GM18507 (cell line): Measurements from ENCODE around the gene TMEM238.
A peak's percentile ranks its signal among the peaks of the same experiment; 100 is the strongest.
"Not testable (repeated sequence)": the region's sequence is repeated elsewhere in the genome, so short reads cannot be mapped to it uniquely, and the experiment has no call there.

Source experiments
- DNase-seq: peaks from one replicate; pipeline ENCODE4 v3.0.0; 2011; ENCODE audit warnings: low read depth; ENCODE audit not compliant: insufficient read length; ENCODE audit errors: extremely low spot score
- FAIRE-seq: peaks from 2 replicates; lab custom pipeline; 2011; peaks lifted over from hg19 to GRCh38; lab: Jason Lieb, UNC

Gene TMEM238

DNA sequence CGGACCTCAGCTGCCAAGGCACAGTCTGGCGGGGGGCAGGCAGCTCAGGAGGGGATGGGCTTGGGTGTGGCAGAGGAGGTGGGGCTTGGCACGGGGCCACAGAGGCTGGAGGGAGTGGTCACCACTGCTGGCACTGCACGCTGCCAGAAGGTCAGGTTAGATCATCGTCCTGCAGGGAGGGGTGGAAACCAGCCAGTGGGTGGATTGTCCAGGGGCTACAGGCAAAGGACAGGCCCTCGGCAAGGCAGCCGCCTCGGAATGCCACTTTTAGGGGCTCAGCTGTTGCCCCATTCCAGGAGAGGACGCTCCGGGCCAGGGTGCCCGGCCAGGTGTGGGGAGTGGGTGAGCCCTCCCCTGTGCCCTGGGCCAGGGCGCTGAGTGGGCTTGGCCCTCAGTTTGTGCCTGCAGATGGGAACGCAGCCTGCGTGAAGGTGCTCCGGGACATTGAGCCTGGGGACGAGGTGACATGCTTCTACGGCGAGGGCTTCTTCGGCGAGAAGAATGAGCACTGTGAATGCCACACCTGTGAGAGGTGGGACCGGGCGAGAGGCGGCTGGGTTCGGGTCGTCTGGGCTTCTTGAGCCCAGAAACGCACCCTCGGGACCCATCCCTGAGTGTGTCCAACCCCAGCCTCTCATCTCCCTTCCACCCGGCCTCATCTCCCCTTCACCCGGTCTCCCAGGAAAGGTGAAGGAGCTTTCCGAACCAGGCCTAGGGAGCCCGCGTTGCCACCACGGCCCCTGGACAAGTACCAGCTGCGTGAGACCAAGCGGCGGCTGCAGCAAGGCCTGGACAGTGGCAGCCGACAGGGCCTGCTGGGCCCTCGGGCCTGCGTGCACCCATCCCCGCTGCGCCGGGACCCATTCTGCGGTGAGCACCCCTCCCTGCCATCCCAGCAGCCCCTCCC is 38.0 kb downstream of the TMEM238 start:
- DNase-seq, result no peak
- no peak for FAIRE-seq

DNA sequence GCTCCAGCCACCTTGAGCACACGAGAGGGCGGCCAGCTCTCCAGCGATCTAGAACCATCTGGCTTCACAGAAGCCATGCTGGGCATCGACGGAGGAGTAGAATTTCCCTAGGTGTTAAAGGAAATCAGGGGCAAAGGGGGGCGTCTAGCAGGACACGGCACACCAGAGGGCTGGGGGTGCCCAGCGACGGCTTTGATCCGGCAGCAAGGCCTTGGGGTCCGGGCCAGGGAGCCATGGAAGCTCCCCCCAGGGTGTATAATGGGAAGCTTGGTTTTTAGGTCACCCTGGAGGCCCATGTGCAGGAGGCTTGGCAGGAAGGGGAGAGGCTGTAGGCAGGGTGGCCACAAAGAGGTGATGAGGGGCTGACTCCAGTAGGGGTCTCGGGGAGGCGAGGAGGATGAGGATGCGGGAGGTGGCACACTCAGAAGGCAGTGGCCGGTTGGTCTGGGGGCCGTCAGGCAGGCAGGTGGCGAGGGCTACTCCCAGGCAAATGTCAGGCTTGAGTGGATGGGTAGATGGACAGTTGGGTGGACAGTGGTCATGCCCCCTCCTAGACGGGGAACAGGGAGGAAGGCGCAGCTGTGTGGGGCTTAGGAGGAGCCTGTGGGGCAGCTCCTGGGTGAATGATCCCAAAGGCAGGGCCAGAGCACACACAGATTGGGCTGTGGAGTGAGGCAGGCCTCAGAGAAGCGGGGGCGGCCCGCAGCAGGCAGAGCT is 38.8 kb downstream of the TMEM238 start:
- no peak for FAIRE-seq
- DNase-seq, result no peak

DNA sequence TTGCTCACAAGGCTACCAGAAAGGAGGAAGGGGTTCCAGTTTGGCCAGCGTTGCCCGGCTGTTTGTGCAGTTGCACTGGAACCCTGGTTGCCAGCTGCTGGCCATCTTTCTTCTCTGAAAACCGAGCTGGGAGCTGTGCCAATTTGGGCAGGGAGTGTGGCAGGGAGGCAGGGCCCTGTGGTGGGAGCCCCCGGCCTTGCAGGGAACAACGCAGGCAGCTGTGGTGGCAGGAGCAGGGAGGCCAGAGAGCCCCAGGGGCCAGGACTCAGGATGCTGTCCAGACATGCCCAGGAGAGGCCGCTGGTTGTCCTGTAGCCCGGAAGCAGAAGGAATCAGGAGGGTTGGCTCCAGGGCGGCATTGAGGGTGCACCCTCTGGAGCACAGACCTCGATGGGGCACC is 39.6 kb downstream of the TMEM238 start:
- DNase-seq (no peak), FAIRE-seq (no peak)

DNA sequence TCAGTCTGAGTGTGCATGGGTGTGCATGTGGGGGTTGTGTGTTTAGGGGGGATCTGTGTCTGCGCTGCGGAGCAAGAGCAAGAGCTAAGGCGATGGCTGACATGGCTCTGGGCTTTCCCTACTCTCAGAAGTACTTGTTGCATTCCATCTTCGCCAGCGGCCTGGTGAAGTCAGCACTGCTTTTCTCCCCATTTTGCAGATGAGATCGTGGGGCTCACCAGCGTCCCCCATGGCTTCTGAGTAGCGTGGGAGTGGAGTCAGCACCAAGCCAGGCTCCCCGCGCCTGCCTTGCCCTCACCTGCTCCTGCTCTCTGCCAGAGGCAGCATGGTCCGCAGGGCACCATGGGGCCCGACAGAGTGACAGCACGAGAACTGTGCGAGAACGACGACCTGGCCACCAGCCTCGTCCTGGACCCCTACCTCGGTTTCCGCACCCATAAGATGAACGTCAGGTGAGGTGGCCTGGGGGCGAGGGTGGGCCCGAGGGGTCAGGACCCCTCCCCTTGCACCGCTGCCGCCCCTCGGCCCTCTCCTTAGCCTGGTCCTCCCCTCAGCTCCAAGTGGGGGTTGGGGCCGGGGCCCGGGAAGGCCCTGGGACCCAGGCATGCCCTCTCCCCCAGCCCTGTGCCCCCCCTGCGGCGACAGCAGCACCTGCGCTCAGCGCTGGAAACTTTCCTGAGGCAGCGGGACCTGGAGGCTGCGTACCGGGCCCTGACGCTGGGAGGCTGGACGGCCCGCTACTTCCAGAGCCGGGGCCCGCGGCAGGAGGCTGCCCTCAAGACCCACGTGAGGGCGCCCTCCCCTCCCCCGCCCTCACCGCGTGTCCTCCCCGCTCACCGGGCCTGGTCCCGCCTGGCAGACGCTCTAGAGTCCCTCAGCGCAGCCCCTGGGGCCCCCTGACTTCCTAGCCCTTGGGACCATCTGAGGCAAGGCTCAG is 42.2 kb downstream of the TMEM238 start:
- FAIRE-seq (no peak), DNase-seq (no peak)

DNA sequence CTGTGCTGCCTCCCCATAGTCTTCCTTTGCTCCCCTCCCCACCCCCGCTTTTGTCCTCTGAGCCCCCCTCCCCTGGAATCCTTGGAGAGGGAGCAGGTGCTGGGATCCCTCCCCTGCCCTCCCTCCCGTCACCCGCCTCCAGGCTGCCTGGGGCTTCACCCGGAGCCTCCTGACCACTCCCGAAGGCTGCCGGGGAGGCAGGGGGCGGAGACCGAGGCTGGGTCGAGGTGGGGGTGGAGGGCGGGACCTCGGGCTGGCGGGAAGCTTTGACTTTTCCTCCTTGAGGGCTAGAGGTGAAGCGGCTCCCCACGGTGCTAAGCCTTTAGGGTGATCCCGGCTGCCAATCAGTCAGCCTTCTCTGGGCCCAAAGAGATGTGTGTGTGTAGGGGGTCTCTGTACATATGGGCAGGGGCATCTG is 42.9 kb downstream of the TMEM238 start:
- DNase-seq (peak; percentile 74), FAIRE-seq (peak; percentile 89)

DNA sequence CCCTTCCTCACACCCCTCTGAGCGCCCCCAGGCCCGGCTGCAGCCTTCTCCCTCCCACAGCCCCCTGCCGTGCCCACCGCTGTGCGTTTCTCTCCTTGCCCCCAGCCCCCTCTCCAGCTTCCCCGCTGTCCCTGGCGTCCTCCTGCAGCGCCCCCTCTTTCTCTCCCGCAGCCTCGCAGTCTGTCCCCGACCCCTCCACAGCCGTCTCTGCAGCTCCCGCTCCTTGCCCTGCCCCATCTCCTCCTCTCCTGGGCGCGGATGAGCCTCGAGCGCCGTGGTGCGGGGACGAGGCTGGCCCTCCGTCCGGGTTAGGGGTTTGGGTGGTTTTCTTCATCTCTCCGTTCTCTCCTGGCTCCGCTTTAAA is 43.3 kb downstream of the TMEM238 start:
- no peak for DNase-seq
- FAIRE-seq, result no peak

DNA sequence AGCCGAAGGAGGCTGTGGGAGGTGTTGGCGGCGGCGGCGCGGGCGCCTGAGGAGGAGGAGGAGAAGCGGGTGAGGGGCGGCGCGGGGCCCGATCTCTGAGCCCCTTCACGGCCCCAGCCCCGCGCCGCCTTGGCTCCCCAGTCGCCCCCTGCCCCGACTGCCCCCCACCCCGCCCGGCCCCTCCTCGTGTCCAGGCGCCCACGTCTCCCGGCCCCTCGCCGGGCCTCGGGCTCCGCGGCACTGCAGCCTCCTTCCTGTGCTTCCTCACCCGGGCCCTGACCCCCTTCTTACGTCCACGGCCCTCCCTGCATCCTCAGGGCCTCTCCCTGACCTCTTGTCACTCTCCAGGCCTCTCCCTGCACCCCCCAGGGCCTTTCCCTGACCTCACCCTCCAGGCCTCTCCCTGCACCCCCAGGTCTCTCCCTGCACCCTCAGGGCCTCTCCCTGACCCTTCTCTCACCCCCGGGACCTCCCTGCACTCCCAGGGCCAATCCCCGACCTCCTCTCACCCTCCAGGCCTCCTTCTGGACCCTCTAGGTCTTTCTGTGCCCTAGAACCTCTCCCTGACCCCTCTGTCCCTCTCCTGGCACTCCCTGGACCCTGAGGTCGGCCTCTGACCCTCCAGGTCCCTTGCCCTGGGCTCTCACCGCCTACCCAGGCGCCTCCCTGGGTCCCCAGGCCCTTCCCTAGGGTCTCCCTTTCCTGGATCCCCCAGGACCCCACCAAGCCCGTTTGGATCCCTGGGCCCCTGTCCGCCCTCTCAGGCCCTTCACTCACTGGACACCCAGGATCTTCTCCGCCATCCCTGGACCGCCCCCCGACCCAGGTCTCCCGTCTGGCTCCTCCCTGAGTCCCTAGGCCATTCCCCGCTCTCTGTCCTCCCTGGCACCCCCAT is 44.0 kb downstream of the TMEM238 start:
- DNase-seq, result no peak
- no peak for FAIRE-seq

DNA sequence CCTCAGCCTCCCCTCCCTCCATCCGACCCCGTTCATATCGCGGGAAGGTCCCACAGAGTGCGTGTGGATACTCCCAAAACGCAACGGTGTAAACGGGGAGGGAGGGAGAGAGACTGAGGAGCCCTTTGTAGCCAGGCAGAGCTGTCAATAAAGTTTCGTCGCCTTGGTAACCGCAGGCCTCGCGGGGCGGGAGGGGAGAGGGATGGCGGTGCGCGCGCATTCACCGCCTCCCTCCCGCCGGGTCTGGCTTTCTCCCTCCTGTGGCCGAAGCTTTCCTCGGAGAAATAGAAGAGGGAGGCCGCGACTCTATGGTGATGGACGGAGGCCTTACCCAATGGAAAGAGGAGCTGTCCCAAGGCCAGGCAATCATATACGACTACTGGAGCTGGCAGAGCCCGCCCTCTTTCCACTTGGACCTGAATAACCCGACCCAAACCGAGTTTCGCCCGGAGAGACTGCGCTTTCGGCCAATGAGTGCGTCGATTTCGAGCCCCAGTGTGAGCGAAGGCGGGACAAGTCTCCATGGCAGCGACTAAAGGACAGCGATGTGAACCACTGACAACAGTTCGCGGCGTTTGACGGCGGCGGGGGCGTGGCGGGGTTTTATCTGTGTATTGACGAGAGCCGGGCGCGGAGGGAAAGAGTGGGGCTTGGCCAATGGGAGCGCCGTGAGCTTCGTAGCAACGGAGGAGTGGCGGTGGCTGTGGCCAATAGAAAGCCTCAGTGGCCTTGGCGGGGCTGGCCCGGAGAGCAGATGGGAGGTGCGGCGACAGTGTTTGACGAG is 44.8 kb downstream of the TMEM238 start, which contains the start of gene KMT5C:
KMT5C (plus strand) TSS at position 772 of the 784 bp plus-strand sequence. CDS start 2,061 bp downstream, outside the sequence.
- FAIRE-seq (peak; percentile 100), DNase-seq (peak; percentile 98)

DNA sequence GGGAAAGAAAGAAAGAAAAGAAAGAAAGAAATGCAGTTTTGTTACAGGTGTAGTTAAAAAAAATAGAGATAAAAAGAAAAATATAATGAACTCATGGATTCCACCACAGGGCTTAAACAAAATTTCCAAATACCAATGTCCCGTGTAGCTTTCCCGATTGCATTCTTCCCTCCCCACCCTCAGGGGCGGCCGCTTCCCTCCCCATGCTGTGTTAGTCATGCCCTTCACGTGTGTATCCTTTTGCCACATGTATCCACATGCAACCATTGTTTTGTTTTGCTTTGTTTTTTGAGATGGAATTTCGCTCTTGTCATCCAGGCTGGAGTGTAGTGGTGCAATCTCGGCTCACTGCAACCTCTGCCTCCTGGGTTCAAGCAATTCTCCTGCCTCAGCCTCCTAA is 48.0 kb downstream of the TMEM238 start:
- no peak for FAIRE-seq
- no peak for DNase-seq

DNA sequence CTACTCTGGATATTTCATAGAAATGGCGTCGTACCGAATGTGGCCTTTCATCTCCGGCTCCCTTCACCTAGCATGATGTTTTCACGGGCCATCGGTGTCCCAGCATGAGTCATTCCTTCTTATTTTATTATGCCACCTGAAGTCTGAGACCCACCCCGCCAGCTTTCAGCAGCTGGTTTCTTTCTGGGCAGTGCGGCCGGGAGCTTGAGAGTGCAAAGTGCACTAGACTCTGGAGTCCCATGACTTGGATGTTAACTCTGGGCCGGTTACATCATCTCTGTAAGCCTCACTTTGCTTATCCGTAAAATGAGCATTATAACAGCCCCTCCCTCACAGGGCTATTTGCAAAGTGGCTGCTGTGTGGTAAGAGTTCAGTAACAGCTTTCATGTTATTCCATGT is 50.2 kb downstream of the TMEM238 start:
- FAIRE-seq, result no peak
- DNase-seq, result no peak

DNA sequence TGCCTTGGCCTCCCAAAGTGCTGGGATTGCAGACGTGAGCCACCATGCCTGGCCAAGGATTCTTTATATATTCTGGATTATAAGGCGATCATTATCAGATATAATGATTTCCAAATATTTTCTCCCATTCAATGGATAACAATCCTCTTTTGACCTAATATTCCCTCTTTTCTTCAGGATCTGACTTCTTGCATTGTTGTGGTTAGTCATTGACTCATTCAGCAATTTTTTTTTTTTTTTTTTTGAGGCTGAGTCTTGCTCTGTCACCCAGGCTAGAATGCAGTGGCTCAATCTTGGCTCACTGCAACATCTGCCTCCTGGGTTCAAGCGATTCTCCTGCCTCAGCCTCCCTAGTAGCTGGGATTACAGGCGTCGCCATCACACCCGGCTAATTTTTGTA is 54.3 kb downstream of the TMEM238 start:
- not testable (repeated sequence) for FAIRE-seq, DNase-seq
